B cell (primary cell): Measurements from ENCODE around the gene DROSHA. TPM values are rescaled to one million over a fixed set of nuclear protein-coding genes. Genes with fewer than 3 reads are reported as not detected.

Experiments used
- ATAC-seq: fragments of 200-7000 bp; cut with Tn5 transposase; one replicate; pipeline ENCODE4 v1.10.0; 2021; ENCODE audit warnings: low read depth, mild to moderate bottlenecking, moderate number of reproducible peaks, moderate library complexity
- CTCF ChIA-PET: fragments of 350-600 bp; sonication (Branson Sonifier 250); formaldehyde crosslinking; loops from one replicate; lab custom pipeline; 2021; ENCODE audit warnings: antibody characterized with exemption, inconsistent platforms; lab: Charles Lee
- POLR2A ChIA-PET: fragments of 350-600 bp; sonication (Branson Sonifier 250); formaldehyde crosslinking; loops from one replicate; lab custom pipeline; 2021; ENCODE audit warnings: antibody characterized with exemption; lab: Charles Lee
- DNase-seq: peaks from one replicate; pipeline ENCODE4 v3.0.0; 2013
- H2AFZ ChIP-seq: 2 replicates; pipeline ENCODE4 v1.6.1; 2012; ENCODE audit warnings: mild to moderate bottlenecking, low read depth, low read length; ENCODE audit not compliant: insufficient read depth, poor library complexity, severe bottlenecking
- H3K27ac ChIP-seq, 2 donors: 1 replicate in 1 of 2; 2 replicates in 1 of 2; pipeline ENCODE4 v1.5.1; 2012 to 2013; ENCODE audit warnings: low read length in 2 of 2, mild to moderate bottlenecking in 2 of 2, moderate library complexity in 1 of 2
- H3K27me3 ChIP-seq, 4 experiments: fragments of 200-600 bp in 1 of 4; sonication (generic) in 1 of 4; replicated peaks in 1 of 4; 1 replicate in 2 of 4; 2 replicates in 2 of 4; pipeline versions ENCODE4 v1.6.1 to v1.7.0; 2013 to 2016; ENCODE audit warnings: low read length in 3 of 4, mild to moderate bottlenecking in 2 of 4, mixed read lengths in 1 of 4, moderate library complexity in 1 of 4; ENCODE audit not compliant: insufficient read depth in 4 of 4, control insufficient read depth in 3 of 4; ENCODE audit errors: control extremely low read depth in 1 of 4
- H3K36me3 ChIP-seq, 2 experiments: replicated peaks in 1 of 2; 1 replicate in 1 of 2; 2 replicates in 1 of 2; pipeline versions ENCODE4 v1.6.1 to v1.7.1; 2013; ENCODE audit warnings: low read length in 1 of 2; ENCODE audit not compliant: insufficient read depth in 2 of 2, control insufficient read depth in 1 of 2; ENCODE audit errors: control extremely low read depth in 1 of 2, extremely low read depth in 1 of 2
- H3K4me1 ChIP-seq, 2 donors: fragments of 200-600 bp in 1 of 2; sonication (generic) in 1 of 2; 1 replicate in 1 of 2; 2 replicates in 1 of 2; pipeline versions ENCODE4 v1.5.1 to v1.6.1; 2013 to 2017; ENCODE audit warnings: low read length in 2 of 2; ENCODE audit not compliant: control insufficient read depth in 2 of 2, insufficient read depth in 2 of 2
- H3K4me2 ChIP-seq: replicated peaks from 2 replicates; pipeline ENCODE3; 2012; ENCODE audit warnings: mild to moderate bottlenecking, low read depth, low read length; ENCODE audit not compliant: poor library complexity, severe bottlenecking
- H3K4me3 ChIP-seq, 5 experiments: fragments of 200-600 bp in 1 of 5; sonication (generic) in 1 of 5; 1 replicate in 3 of 5; 2 replicates in 2 of 5; pipeline versions ENCODE4 v1.5.1 to v1.7.0; 2011 to 2016; ENCODE audit warnings: low read length in 4 of 5, mild to moderate bottlenecking in 4 of 5, low read depth in 2 of 5, control low read depth in 1 of 5, moderate library complexity in 1 of 5; ENCODE audit not compliant: insufficient read depth in 1 of 5; ENCODE audit errors: control extremely low read depth in 1 of 5, extremely low read depth in 1 of 5
- H3K79me2 ChIP-seq: fragments of 200-600 bp; sonication (generic); one replicate; pipeline ENCODE4 v1.6.0; 2016; ENCODE audit warnings: low read length; ENCODE audit not compliant: control insufficient read depth, insufficient read depth
- H3K9ac ChIP-seq: fragments of 200-600 bp; sonication (generic); 2 replicates; pipeline ENCODE4 v1.6.1; 2017; ENCODE audit warnings: mild to moderate bottlenecking, low read length, moderate library complexity
- H3K9me3 ChIP-seq, 3 donors: one replicate each; pipeline versions ENCODE4 v1.6.1 to v1.7.1; 2013; ENCODE audit warnings: low read length in 2 of 3; ENCODE audit not compliant: control insufficient read depth in 2 of 3, insufficient read depth in 1 of 3; ENCODE audit errors: control extremely low read depth in 1 of 3
- H4K20me1 ChIP-seq: 2 replicates; pipeline ENCODE4 v1.6.0; 2012; ENCODE audit warnings: mild to moderate bottlenecking, low read length; ENCODE audit not compliant: insufficient read depth, control insufficient read depth, poor library complexity, severe bottlenecking
- H3K27ac Mint-ChIP-seq: one replicate; pipeline ENCODE4 v1.8.0; 2021; ENCODE audit warnings: mixed read lengths
- H3K27me3 Mint-ChIP-seq: one replicate; pipeline ENCODE4 v1.8.0; 2021; ENCODE audit warnings: mixed read lengths
- H3K4me1 Mint-ChIP-seq: one replicate; pipeline ENCODE4 v1.8.0; 2021; ENCODE audit warnings: mixed read lengths
- H3K4me3 Mint-ChIP-seq: one replicate; pipeline ENCODE4 v1.8.0; 2021; ENCODE audit warnings: mixed read lengths
- H3K9me3 Mint-ChIP-seq: one replicate; pipeline ENCODE4 v1.8.0; 2022; ENCODE audit warnings: mixed read lengths; ENCODE audit not compliant: insufficient read depth
- EZH2 ChIP-seq: IDR thresholded peaks from 2 replicates; pipeline ENCODE4 v1.6.1; 2012; ENCODE audit warnings: borderline replicate concordance, low read depth, mild to moderate bottlenecking, moderate library complexity, low read length; ENCODE audit not compliant: insufficient read depth, poor library complexity, severe bottlenecking
- WGBS: methylation state at CpG from one replicate; pipeline ENCODE4 v1.1.5; 2013; ENCODE audit warnings: missing lambda C conversion rate; ENCODE audit not compliant: insufficient coverage; 5-methylcytosine and 5-hydroxymethylcytosine counted together
- intact Hi-C: fragments of 100-400 bp; cut with micrococcal nuclease; formaldehyde crosslinking; loops from one replicate; pipeline ENCODE4 v1.10.0; 2022
- polyA plus RNA-seq: library from polyadenylated mRNA; depleted of rRNA; stranded (reverse); fragments of >200 nt; gene quantifications from 2 replicates; pipeline ENCODE4 v1.2.3, GENCODE V29; 2012
- total RNA-seq, 2 donors: library from RNA; stranded (reverse); fragments of 120-200 nt in 1 of 2; gene quantifications; 1 replicate in 1 of 2; 2 replicates in 1 of 2; pipeline versions ENCODE4 v1.2.3 to v1.2.4, GENCODE V29; 2013 to 2022
- TF ChIP-seq, protein P1 (sequence below): fragments of 200-600 bp; IDR thresholded peaks from one replicate; pipeline ENCODE4 v1.8.0; 2022; ENCODE audit warnings: antibody characterized with exemption, mild to moderate bottlenecking

The DROSHA gene
- total and polyA plus RNA-seq, 2 donors (not counting 1 experiment from before 2014, with no cell fraction given) = 31.2 to 62.4 TPM

DNA sequence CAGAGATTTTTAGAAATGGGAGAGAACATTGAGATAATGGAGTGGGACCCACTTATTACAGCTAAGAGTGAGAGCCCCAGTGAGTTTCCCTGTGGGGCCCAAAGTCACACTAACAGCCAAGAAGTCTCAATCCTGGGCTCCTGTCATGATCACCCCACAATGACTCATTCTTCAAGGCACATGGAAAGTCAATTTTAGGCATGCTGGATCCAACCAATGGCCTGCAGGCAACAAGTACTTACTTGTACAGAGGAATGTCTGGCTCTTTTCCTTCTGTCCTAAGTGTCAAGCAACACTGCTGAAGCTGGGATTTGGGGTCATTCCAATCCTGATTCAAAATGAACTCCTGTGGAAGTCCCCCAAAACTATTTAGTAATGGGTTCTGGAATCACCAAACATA, 123.1 kb downstream of the DROSHA start:
- ATAC-seq = no peak
- H3K4me2 ChIP-seq = no peak overlapping the region

DNA sequence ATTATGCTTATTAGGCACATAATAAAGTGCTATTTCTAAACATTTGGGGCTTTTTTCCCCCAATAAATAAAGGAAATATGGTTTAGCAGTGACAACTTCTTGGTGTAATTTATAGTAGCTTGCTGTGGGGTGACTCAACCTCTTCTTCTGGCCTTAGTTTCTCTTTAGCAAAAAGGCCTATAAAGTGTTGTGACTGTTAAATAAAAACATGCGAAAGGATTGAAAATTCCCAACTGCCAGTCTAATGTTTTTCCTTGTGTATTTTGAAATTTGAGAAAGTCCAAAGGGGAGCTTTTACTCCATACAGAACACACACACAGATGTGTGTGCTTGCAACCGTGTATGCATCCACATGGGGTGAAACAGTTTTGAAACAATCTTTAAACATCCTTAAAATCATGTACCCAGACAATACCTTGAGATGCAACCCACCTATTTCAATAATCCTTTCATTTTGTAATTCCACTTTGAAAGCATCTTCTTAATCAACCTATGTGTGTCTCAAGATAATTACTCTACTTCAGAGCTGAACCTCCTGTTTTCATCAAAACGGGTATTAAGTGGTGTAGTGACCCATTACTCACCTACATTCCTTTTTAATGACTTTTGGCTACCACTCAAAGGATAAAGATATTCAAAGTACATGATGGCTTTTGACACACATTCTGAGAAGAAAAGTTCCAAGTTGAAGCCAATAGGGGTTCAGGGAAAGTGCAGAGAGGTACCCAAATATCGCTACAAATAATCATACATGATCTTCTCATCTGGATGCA, 123.8 kb downstream of the DROSHA start:
- Histone ChIP-seq H3K4me3 (no peak overlapping the region), H3K79me2 (no peaks in the 10 kb centered on the region), H3K4me2 (no peak overlapping the region), H3K9ac (no peak overlapping the region), H2AFZ (no peak overlapping the region), H3K9me3 (no peaks in the 10 kb centered on the region), H3K36me3 (peaks cover 19 to 54% of the 10 kb centered on the region in 2 experiments), H3K27me3 (no peaks in the 10 kb centered on the region), H3K27ac (no peak overlapping the region), H4K20me1 (no peaks in the 10 kb centered on the region), H3K4me1 (no peaks in the 10 kb centered on the region)
- Mint-ChIP-seq H3K27me3 (no peaks in the 10 kb centered on the region), H3K4me1 (no peaks in the 10 kb centered on the region), H3K27ac (no peak overlapping the region), H3K4me3 (no peak overlapping the region), H3K9me3 (no peaks in the 10 kb centered on the region)
- ChIA-PET POLR2A (no interaction called here), CTCF (no interaction called here)
- 100% methylated on average over 1 of the region's 4 CpGs for WGBS
- no peak for ATAC-seq
- no peak for DNase-seq
- TF ChIP-seq, protein P1, sequence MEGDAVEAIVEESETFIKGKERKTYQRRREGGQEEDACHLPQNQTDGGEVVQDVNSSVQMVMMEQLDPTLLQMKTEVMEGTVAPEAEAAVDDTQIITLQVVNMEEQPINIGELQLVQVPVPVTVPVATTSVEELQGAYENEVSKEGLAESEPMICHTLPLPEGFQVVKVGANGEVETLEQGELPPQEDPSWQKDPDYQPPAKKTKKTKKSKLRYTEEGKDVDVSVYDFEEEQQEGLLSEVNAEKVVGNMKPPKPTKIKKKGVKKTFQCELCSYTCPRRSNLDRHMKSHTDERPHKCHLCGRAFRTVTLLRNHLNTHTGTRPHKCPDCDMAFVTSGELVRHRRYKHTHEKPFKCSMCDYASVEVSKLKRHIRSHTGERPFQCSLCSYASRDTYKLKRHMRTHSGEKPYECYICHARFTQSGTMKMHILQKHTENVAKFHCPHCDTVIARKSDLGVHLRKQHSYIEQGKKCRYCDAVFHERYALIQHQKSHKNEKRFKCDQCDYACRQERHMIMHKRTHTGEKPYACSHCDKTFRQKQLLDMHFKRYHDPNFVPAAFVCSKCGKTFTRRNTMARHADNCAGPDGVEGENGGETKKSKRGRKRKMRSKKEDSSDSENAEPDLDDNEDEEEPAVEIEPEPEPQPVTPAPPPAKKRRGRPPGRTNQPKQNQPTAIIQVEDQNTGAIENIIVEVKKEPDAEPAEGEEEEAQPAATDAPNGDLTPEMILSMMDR = no peak
- TF ChIP-seq EZH2 = no peak
- intact Hi-C loops = no loop called here

More for the DNA sequence above, 123.1 kb downstream of the DROSHA start:
- peaks cover 19 to 61% of the 10 kb centered on the region in 2 experiments for H3K36me3 ChIP-seq
- DNase-seq = no peak
- H3K4me1 ChIP-seq = no peaks in the 10 kb centered on the region
- POLR2A ChIA-PET = no interaction called here
- intact Hi-C loops = no loop called here
- no peaks in the 10 kb centered on the region for H3K9me3 ChIP-seq
- no peaks in the 10 kb centered on the region for H3K27me3 ChIP-seq
- H3K27ac ChIP-seq = no peak overlapping the region
- no peak for TF ChIP-seq EZH2
- TF ChIP-seq, protein P1 = no peak
- no peak overlapping the region for H2AFZ ChIP-seq
- CTCF ChIA-PET = no interaction called here
- Mint-ChIP-seq H3K4me1 (no peaks in the 10 kb centered on the region), H3K4me3 (no peak overlapping the region), H3K9me3 (no peaks in the 10 kb centered on the region), H3K27ac (no peak overlapping the region), H3K27me3 (no peaks in the 10 kb centered on the region)
- no peaks in the 10 kb centered on the region for H4K20me1 ChIP-seq
- no peak overlapping the region for H3K4me3 ChIP-seq
- H3K9ac ChIP-seq = no peak overlapping the region
- no peaks in the 10 kb centered on the region for H3K79me2 ChIP-seq
